HEK293T (cell line): ENCODE measurements around the gene METTL26.

Experiments used
- CTCF ChIA-PET: fragments of 350-600 bp; formaldehyde crosslinking; extraction: SDS; loops from one replicate; lab custom pipeline; 2021; ENCODE audit warnings: antibody characterized with exemption, inconsistent platforms; lab: Yijun Ruan, JAX
- POLR2A ChIA-PET: fragments of 350-600 bp; formaldehyde crosslinking; extraction: SDS; loops from one replicate; lab custom pipeline; 2020; ENCODE audit warnings: antibody characterized with exemption, inconsistent platforms; lab: Yijun Ruan, JAX
- DNase-seq: peaks from one replicate; pipeline ENCODE4 v3.0.0; 2012; ENCODE audit warnings: mixed read lengths; ENCODE audit errors: extremely low spot score
- ARNT ChIP-seq: fragments of 450-650 bp; IDR thresholded peaks from 2 replicates; pipeline ENCODE4 v1.6.1; 2017; ENCODE audit warnings: mild to moderate bottlenecking
- BHLHE40 ChIP-seq: fragments of 450-650 bp; IDR thresholded peaks from 2 replicates; pipeline ENCODE4 v1.6.1; 2016; ENCODE audit warnings: mild to moderate bottlenecking, moderate library complexity, borderline replicate concordance
- CTBP1 ChIP-seq: fragments of 450-650 bp; IDR thresholded peaks from 2 replicates; pipeline ENCODE4 v1.6.1; 2016; ENCODE audit warnings: borderline replicate concordance
- ELF4 ChIP-seq: fragments of 450-650 bp; IDR thresholded peaks from 2 replicates; pipeline ENCODE4 v1.6.1; 2017; ENCODE audit warnings: antibody characterized with exemption
- FOXA1 ChIP-seq: fragments of 450-650 bp; IDR thresholded peaks from 2 replicates; pipeline ENCODE4 v1.6.1; 2016; ENCODE audit warnings: mild to moderate bottlenecking
- FOXK2 ChIP-seq: fragments of 450-650 bp; IDR thresholded peaks from 2 replicates; pipeline ENCODE4 v1.6.1; 2016; ENCODE audit warnings: mild to moderate bottlenecking
- FOXM1 ChIP-seq: fragments of 450-650 bp; IDR thresholded peaks from 2 replicates; pipeline ENCODE4 v1.6.1; 2017; ENCODE audit warnings: mild to moderate bottlenecking, borderline replicate concordance
- HDGF ChIP-seq: fragments of 450-650 bp; IDR thresholded peaks from 2 replicates; pipeline ENCODE4 v1.6.1; 2017; ENCODE audit warnings: antibody characterized with exemption, borderline replicate concordance
- L3MBTL2 ChIP-seq: fragments of 450-650 bp; conservative IDR thresholded peaks from 2 replicates; pipeline ENCODE4 v1.6.1; 2016; ENCODE audit warnings: mild to moderate bottlenecking
- LEF1 ChIP-seq: fragments of 450-650 bp; IDR thresholded peaks from 2 replicates; pipeline ENCODE4 v1.6.1; 2017; ENCODE audit warnings: mild to moderate bottlenecking, borderline replicate concordance
- NFRKB ChIP-seq: fragments of 450-650 bp; IDR thresholded peaks from 2 replicates; pipeline ENCODE4 v1.6.1; 2016; ENCODE audit warnings: mild to moderate bottlenecking, moderate library complexity
- SP1 ChIP-seq: fragments of 450-650 bp; IDR thresholded peaks from 2 replicates; pipeline ENCODE4 v1.6.1; 2017
- SUZ12 ChIP-seq: fragments of 450-650 bp; IDR thresholded peaks from 2 replicates; pipeline ENCODE4 v1.6.1; 2016; ENCODE audit warnings: mild to moderate bottlenecking
- TARDBP ChIP-seq: fragments of 450-650 bp; IDR thresholded peaks from 2 replicates; pipeline ENCODE4 v1.6.1; 2016
- ZNF384 ChIP-seq: fragments of 450-650 bp; IDR thresholded peaks from 2 replicates; pipeline ENCODE4 v1.6.1; 2016
- TF ChIP-seq, protein P1 (sequence below): fragments of 450-650 bp; IDR thresholded peaks from 2 replicates; pipeline ENCODE4 v1.6.1; 2016

METTL26 gene

DNA sequence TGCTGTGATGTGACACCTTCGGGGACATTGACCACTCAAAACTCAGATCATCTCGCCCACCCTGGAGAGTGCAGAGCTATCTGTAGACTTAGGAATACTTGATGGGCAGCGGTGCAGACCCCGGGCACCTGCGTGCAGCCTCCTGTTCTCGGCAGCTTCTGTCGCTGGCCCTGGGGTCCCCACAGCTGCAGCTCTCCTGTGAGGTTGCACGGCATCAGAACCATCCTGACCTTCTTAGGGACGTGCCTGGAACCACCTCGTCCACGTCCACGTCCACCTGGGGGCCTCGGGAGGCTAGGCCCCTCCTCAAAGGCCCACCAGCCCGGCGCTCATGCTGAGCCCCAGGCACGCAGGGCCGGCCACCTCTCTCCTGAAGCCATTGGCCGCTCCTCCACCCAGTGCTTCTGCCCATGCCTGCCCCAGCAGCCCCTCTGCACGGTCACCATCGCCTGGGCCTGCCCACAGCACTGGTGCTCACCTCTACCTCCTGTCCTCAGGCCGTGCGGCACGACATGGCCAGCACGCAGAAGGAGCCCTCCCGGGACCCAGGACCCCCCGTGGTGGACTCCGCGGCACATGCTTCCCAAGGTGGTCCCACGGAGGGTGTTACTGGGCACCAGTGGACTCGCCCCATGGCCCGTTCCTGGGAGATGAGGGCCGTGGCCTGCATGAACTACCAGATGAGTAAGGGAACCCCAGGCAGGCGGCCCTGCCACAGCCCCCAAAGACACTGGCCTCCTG is 7.6 kb downstream of the METTL26 start:
- no peak for TF ChIP-seq NFRKB
- no peak for TF ChIP-seq FOXA1
- no peak for TF ChIP-seq HDGF
- TF ChIP-seq ZNF384, result no peak
- TF ChIP-seq CTBP1, result no peak
- no peak for TF ChIP-seq SUZ12
- no peak for TF ChIP-seq SP1
- TF ChIP-seq, protein P1, sequence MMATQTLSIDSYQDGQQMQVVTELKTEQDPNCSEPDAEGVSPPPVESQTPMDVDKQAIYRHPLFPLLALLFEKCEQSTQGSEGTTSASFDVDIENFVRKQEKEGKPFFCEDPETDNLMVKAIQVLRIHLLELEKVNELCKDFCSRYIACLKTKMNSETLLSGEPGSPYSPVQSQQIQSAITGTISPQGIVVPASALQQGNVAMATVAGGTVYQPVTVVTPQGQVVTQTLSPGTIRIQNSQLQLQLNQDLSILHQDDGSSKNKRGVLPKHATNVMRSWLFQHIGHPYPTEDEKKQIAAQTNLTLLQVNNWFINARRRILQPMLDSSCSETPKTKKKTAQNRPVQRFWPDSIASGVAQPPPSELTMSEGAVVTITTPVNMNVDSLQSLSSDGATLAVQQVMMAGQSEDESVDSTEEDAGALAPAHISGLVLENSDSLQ, result no peak
- no peak for TF ChIP-seq FOXK2
- no peak for TF ChIP-seq TARDBP
- TF ChIP-seq FOXM1, result no peak
- no peak for TF ChIP-seq LEF1
- no peak for TF ChIP-seq BHLHE40
- no peak for DNase-seq
- ChIA-PET CTCF (no interaction called here), POLR2A (no interaction called here)

GRCh38 chr16:627454-628239 is 8.5 kb downstream of the METTL26 start:
- CTCF ChIA-PET, result no interaction called here
- DNase-seq, result no peak
- POLR2A ChIA-PET, result no interaction called here
- no peak for TF ChIP-seq SP1
- TF ChIP-seq FOXM1, result no peak
- TF ChIP-seq NFRKB, result no peak
- TF ChIP-seq, protein P1, result no peak
- no peak for TF ChIP-seq ZNF384
- no peak for TF ChIP-seq L3MBTL2
- TF ChIP-seq HDGF, result no peak
- no peak for TF ChIP-seq FOXK2
- TF ChIP-seq CTBP1, result no peak
- TF ChIP-seq TARDBP, result no peak
- no peak for TF ChIP-seq SUZ12
- no peak for TF ChIP-seq ELF4
- TF ChIP-seq FOXA1, result no peak
- TF ChIP-seq ARNT, result no peak
- no peak for TF ChIP-seq BHLHE40
- TF ChIP-seq LEF1, result no peak

DNA sequence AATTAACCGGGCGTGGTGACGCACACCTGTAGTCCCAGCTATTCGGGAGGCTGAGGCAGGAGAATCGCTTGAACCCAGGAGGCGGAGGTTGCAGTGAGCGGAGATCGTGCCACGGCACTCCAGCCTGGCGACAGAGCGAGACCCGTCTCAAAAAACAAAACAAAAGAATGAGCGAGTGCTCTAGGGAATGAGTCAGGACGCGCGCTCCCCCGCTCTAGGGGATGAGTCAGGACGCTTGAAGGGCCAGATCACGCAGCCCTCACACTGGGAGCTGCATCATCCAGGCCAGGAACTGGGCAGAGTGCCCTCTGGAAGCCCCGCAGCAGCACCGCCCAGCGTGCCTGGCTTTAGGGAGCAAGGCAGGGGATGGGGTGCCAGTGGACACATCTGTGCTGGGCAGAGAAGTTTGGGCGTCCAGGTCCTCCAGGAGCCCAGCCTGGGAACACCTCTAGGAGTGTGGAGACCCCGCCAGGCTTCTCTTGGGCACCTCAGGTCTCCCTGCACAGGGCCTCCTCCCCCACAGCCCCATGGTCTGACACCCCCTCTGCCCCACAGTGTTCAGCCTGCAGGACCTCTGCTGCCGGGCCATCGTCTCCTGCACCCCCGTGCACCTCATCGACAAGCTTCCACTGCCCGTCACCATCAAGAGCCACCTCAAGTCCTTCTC is 9.2 kb downstream of the METTL26 start:
- ChIA-PET CTCF (interaction anchor here (0.6 kb wide), 1 partner anchor 158 kb away, joined by 4 read pairs; no protein-coding TSS in a partner anchor), POLR2A (no interaction called here)
- no peak for DNase-seq
- TF ChIP-seq, protein P1, result no peak
- TF ChIP-seq HDGF (no peak), ELF4 (no peak), TARDBP (no peak), BHLHE40 (no peak), L3MBTL2 (no peak), CTBP1 (no peak), SP1 (no peak), FOXA1 (no peak), FOXM1 (no peak), LEF1 (no peak)

DNA sequence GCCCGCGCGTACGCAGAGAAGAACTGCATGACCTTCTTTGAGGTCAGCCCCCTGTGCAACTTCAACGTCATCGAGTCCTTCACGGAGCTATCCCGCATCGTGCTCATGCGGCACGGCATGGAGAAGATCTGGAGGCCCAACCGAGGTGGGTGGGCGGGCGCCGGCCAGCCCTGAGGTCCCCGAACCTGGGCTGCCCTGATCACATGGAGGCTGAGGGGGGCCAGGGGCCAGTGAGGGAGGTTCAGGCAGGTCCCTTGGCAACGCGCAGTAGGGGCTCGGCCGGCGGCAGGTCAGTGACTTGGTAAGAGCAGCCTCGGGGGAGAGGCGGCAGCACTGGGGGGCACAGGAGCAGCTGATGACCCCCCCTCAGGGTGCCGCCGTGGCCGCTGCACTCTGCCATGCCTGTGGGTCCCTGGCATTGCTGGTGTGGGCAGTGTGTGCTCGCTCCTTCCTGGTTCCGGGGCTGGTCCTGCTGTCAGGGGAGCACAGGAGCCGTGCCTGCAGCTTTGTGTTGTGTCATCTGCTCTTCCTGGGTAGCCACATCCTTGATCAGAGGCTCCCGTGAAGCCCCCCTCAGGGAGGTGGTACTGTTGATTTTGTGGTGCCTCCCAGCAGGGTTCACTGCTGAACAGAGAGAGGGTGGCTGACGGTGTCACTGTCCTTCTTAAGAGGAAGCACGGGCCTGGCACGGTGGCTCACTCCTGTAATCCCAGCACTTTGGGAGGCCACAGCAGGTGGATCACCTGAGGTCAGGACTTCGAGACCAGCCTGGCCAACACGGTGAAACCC is 9.9 kb downstream of the METTL26 start:
- no peak for DNase-seq
- ChIA-PET CTCF (interaction anchor here (0.6 kb wide), 1 partner anchor 159 kb away, joined by 4 read pairs; no protein-coding TSS in a partner anchor), POLR2A (no interaction called here)
- TF ChIP-seq ARNT (no peak), NFRKB (no peak), FOXM1 (no peak), SP1 (no peak), HDGF (no peak), FOXA1 (no peak), FOXK2 (no peak), ZNF384 (no peak), L3MBTL2 (no peak), CTBP1 (no peak), SUZ12 (no peak), TARDBP (no peak), LEF1 (no peak), ELF4 (no peak), BHLHE40 (no peak)
- TF ChIP-seq, protein P1, result no peak
